ENCODE measurements around the gene DOC2A.
A peak's percentile ranks its signal among the peaks of the same experiment; 100 is the strongest.
"Not testable (repeated sequence)": the region's sequence is repeated elsewhere in the genome, so short reads cannot be mapped to it uniquely, and the experiment has no call there.

Gene DOC2A

DNA sequence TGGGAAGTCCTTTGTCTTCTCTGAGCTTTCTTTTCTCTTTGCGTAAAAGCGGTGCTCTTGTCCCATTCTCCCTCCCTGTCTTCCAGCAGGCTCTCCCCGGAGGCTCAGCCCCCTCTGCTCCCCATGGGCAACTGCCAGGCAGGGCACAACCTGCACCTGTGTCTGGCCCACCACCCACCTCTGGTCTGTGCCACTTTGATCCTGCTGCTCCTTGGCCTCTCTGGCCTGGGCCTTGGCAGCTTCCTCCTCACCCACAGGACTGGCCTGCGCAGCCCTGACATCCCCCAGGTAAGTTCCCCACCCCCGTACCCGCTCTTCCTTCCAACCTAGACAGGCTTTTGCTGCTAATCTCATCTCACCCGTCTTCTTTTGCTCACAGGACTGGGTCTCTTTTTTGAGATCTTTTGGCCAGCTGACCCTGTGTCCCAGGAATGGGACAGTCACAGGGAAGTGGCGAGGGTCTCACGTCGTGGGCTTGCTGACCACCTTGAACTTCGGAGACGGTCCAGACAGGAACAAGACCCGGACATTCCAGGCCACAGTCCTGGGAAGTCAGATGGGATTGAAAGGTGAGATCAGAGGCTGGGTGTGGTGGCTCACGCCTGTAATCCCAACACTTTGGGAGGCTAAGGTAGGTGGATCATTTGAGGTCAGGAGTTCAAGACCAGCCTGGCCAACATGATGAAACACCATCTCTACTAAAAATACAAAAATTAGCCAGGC is 47.6 kb downstream of the DOC2A start:
- DNase-seq: no peak

DNA sequence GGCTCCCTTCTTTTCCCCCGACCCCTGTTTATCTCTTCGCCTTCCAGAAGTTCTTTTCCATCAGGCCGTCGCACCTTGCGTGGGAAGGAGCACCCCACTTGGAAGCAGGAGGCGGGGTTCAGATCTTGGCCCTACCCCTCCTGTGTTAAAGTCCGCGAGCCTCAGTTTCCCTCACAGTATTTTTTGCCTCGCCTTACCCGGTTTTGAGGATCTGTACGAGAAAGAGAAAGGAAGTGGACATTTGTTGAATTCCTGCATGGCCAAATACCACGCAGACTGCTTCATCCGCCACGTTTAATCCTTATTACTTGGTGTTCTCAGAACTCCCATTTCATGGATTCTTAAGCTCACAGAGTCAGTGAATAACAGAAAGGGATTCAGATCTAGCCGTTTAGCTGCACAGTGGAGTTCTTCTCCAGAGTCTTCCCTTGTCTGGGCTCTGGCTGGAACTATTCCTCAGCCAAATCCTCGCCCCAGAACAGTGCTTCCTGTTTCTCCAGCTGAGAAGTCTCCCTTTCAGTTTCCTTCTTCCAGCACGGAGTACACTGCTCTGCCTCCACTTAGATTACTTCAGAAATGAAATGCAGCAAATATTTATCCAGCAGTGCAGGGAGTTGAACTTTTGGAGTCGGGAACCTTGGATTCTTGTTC is 48.4 kb downstream of the DOC2A start:
- no peak for DNase-seq

DNA sequence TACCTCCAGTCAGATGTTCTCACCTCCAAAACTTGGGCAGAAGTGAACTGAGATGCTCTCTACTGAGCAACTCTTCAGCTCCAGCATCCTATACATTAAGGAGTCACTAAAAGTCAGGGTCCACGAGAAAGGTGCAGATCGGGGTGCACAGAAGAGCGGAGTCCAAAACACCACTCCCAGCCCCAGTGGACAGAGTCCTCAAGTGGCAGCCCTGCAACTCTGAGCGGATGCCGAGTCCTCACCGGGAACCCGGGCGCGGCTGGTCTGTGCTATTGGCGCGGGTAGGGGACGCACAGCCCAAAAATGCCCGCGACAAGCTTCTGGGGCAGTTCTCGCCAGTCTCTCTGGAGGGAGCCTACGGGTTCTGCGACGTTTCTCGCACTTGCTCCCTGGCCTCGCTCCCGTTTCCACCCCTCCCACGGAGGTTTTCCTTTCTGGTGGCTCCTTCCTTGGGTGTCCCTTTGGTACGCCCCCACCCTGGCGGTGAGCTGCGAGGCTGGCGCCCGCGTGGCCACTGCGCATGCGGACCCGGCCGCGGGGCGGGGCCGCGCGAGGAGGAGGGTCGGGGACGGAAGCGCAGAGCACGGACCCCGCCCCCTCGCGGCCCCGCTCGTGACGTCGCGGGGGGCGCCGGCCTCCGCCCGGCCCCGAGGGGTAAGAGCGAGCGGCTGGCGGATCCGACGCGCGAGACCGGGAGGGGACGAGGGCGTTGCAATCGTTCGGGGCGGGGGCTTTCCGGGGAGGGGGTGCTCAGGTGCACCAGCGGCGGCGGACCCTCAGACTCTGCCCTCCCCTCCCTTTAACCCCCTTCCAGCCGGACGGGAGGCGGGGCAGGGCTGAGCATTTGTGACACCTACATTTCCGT is 49.1 kb downstream of the DOC2A start, which contains the start of gene TMEM219:
TMEM219 (plus strand) TSS at position 601 of the 865 bp plus-strand sequence. CDS start 1,065 bp downstream, outside the sequence.
- DNase-seq: peak; percentile 94

DNA sequence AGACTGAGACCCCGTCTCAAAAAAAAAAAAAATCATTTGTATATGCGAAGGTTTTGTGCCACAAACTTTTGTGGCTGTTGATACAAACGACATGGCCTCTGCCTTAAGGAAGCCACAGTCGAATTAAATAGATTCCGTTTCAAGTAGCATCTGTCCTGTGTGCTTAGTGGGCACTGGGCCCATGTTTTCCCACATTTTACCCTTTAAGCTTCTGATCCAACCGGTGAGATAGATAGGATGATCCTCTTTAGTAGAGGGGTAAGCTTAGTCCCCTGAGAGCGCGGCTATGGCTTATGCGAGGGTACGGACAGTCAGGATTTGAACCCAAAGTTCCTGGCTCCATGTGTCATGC is 49.7 kb downstream of the DOC2A start:
- DNase-seq: no peak

DNA sequence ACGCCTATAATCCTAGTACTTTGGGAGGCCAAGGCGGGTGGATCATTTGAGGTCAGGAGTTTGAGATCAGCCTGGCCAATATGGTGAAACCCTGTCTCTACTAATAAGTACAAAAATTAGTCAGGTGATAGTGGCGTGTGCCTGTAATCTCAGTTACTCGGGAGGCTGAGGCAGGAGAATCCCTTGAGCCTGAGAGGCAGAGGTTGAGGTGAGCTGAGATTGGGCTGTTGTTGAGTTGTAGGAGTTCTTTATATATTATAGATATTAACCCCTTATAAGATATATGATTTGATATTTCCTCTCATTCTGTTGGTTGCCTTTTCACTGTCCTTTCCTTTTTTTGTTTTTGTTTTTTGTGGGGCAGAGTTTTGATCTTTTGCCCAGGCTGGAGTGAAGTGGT is 51.0 kb downstream of the DOC2A start:
- not testable (repeated sequence) for DNase-seq

DNA sequence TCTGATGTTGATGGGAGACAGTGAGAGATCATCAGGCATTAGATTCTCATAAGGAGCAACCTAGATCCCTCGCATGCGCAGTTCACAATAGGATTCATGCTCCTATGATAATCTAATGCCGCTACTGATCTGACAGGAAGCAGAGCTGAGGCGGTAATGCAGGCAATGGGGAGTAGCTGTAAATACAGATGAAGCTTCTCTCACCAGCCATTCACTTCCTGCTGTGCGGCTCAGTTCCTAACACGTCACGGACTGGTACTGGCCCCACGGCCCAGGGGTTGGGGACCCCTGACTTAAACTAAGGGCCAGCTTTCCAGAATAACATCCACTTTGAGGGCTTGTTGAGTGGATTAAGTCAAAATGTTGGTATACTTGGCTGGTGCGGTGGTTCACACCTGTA is 51.5 kb downstream of the DOC2A start:
- no peak for DNase-seq

DNA sequence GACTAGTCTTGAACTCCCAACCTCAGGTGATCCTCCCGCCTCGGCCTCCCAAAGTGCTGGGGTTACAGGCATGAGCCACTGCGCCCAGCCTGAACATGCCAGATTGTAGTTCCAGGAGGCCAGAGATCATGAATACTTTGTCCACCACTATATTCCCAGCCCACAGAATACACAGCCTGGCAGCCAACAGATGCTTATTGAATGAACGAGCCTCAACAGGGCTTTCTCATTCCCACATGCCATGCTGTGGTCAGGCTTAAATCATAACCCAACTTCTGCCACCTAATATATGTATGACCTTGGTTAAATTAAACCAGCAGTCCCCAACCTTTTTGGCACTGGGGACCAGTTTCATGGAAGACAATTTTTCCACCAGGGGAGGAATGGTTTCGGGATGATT is 52.1 kb downstream of the DOC2A start:
- DNase-seq: no peak
